NOMO-1 (cell line): Measurements from ENCODE around the gene MARS1.
"Not testable (repeated sequence)": the region's sequence is repeated elsewhere in the genome, so short reads cannot be mapped to it uniquely, and the experiment has no call there.

Experiments used
- DNase-seq, 2 experiments: peaks; one replicate each; lab custom pipeline; 2025; ENCODE audit not compliant: unreplicated experiment in 2 of 2; lab: John Stamatoyannopoulos, UW

The MARS1 gene

DNA sequence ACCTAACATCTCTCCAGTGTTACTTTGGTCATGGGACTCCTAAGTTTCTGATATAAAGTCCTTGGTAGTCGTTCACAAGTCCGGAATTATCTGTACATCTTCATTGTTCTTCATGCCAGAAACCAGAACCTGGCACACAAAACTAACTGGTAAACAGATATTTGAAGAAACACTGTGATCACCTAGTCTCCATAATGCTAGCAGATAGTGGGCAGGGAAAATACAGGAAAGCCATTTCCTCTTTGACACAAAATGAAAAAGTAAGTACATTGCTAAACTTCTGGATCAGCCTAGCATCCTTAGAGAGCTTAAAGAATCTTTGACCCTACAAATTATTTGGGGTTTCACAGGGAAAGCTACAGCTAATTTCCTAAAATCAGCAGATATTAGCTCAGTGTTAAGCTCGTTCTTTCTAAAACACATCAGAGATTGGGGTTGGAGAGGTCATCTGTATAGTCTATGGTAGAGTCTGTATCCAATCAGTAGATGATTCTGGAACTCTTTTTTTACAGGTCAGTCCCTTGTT is 27.6 kb downstream of the MARS1 start:
- DNase-seq = no peak

- DNase-seq = no peak
These were observed 28.2 kb downstream of the MARS1 start for GRCh38 chr12:57515934-57516541.

- DNase-seq = no peak
These were observed 28.8 kb downstream of the MARS1 start for GRCh38 chr12:57516617-57517153.

GRCh38 chr12:57517187-57517586 is 29.3 kb downstream of the MARS1 start:
- DNase-seq = no peak

DNA sequence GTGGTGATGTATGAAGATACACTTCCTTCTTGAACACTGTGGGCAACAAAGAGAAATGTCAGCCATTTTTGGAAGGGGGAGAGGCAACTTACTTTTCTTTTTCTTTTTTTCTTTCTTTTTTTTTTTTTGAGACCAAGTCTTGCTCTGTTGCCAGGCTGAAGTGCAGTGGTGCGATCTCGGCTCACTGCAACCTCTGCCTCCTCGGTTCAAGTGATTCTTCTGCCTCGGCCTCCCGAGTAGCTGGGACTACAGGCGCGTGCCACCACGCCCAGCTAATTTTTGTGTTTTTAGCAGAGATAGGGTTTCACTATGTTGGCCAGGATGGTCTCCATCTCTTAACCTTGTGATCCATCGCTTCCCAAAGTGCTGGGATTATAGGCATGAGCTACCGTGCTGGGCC is 29.9 kb downstream of the MARS1 start:
- DNase-seq = not testable (repeated sequence)

DNA sequence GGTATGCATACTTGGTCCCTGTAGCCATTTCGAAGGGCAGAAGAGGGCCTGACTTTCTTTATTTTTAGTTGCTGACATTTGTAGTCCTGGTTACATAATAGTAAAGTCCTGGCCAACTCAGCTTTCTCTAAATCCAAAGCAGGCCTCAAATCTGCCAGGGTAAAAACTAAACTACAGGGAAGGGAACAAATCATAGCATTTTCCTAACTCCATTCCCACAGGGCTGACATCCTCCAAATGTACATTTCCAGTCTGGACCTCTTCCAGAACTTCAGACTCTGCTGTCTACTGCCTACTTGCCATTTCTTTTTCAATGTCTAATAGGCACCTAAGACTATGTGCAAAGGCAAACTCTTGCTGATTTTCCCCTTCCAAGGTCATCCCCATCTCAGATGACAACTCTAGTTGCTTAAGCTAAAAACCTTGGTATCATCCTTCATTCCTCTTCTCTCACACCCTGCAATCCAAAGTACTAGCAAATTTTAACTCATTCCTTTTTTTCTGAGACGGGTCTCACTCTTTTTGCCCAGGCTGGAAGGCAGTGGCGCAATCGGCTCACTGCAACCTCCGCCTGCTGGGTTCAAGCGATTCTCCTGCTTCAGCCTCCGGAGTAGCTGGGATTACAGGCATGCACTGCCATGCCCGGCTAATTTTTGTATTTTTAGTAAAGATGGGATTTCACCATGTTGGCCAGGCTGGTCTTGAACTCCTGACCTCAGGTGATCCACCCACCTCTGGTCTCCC is 30.5 kb downstream of the MARS1 start:
- no peak for DNase-seq

DNA sequence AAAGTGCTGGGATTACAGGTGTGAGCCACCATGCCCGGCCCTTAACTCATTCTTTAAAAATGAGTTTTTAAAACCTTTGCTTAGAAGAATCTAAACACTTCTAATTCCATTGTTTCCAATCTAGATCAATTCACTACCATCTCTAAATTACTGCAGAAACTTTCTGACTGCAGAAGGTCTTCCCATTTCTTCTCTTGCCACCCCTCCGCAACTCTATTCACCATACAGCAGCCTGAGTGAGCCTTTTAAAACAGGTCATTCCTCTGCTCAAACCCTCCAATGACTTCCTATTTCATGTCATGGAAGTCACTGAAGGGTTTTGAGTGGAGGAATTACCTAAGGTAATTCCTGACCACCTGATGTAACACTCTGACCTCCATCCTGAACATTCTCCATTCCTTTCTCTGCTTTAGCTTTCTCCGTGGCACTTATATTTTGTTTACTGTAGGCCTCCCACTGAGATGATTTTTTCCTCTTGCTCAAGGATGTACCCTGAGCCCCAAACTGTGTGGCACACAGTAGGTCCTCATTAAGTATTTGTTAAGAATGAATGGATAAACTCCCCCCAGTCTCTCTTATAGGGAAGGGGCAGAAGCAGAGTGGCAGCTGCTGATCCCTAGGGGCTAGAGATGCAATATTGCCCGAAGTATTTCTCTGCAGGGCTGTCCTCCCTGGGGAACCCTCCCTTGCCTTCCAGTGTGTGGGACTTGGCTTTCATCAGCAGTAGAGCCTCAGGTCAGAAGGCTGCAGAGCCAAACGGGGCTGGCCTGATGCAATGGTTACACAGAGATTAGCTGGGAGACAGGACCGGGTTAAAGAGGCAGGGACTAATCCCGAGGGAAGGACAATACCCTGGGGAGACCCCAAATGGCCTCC is 31.3 kb downstream of the MARS1 start:
- peak in 1 of 2 experiments; percentile 37 for DNase-seq

DNA sequence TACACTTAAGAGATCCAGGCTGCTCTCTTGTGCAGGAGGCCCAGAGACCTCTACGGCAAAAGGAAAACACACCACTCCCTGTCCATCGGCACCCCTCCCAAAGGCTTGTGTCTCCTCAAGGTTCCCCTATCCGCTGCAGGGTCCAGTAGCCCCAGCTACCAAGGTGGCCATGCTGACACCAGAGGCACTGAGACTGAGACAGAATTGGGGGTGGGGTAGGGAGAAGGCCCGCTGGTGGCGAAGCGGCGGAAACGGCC is 31.9 kb downstream of the MARS1 start:
- peak; percentile 39 to 52 for DNase-seq

GRCh38 chr12:57520053-57520818 is 32.4 kb downstream of the MARS1 start, which contains the start of gene DDIT3:
DDIT3 (minus strand) TSS chr12:57520514; CDS start chr12:57517406, 3,108 bp downstream.
- peak; percentile 97 for DNase-seq

DNA sequence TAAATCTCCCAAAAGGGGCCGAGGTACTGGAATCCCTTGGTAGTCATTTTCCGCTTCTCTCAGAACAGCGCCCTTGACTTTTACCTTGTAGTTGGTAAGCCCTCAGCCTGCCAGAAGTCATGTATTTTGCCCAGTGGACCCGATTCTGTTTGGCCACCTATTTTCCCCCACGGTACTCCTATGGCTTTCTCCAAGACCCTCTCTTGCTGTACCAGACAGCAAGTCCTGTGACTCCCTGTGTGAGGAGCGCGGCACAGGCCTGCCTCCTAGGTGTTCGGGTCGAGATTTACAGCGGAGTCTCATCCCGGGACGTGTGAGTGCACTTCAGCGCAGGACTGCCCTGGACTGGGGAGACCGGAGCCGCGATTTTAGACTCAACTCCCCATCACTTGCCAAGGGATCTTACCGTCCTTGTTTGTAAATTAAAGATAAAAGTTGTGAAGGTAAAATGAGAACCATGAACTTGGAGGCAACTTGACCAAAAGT is 33.7 kb downstream of the MARS1 start:
- no peak for DNase-seq

DNA sequence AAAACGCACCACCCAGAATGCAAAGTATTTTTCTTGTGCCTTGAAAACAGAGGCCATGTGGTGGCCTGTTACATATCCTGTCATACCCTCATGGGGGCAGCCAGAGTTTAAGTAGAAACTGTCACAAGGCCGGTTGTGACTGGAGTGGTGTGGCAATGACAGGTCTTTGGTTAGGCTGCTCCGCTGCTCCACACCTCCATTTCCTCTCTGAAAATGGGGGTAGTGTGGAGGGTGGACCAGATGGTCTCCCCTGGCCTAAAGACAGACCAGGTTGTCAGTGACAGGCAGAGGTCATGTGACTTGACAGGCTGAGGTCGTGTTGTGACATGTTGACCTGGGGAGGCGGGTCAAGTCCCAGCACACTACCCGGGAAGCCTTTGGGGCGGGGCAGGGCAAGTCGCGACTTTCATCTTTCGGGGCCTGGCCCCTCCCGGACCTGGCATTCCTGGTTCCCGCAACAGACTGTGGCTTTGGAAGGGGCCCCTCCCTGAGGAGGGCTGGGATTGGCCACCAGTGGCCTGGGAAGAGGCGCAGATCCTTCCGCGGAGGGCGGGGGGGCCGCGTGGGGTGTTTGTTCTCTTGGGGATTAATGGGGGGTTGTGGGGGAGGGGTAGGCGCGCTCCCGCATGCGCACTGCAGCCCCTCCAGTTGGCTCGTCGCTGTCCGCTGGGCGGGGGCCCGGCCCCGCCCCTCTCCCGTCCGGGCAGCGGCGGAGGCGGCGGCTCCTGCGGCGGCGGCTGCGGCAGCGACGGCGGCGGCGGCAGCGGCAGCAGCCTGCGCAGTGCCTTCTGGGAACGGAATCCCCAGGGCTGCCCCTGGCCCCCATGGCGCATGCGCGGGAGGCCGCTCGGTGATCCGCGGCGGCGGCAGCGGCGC is 34.4 kb downstream of the MARS1 start, which contains the start of gene MBD6:
Gene MBD6 (plus strand): TSS at position 814 of the 876 bp plus-strand sequence. CDS start 1,480 bp downstream, outside the sequence.
- peak; percentile 90 to 92 for DNase-seq

DNA sequence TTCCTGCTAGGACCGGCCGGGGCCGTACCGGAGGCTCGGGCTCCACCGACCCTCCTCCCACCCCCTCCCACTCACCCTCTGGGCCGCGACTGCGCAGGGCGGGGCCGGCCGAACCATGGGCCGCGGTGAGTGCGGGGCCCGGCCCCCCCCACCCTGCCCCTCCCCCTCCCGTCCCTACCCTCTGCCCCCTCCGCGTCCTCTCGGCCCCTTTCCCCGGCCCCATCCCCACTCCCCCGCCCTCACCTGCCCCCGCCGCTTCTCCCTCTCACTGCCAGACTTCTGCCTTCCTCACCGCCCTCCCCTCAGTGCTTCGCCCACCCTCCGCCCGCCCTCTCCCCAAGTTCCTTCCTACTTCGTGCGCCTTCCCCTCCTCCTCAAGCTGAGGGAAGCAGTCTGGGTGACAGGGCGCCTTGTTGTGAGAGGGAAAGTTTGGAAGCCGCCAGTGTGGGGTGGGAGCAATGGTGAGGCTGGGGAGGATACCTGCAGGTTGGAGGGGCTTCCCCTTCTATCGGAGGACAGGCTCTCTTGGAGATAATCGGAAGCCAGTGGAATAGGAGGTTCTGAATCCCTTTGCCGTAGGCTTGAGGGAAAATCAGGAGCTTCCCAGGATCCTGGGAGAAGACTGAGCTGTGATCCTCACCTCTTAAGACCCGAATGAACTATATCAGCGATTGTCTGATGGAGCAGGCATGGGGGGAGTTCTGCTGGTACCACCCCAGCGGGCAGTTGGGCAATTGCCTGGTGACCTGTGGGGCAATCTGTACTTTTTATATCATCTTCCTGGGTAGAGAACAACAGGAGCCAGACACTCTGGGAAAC is 35.2 kb downstream of the MARS1 start:
- DNase-seq = peak; percentile 65 to 82

GRCh38 chr12:57523706-57524614 is 36.1 kb downstream of the MARS1 start:
- no peak for DNase-seq

- no peak for DNase-seq
These were observed 37.1 kb downstream of the MARS1 start for GRCh38 chr12:57524814-57525614.

- DNase-seq = no peak
These were observed 37.9 kb downstream of the MARS1 start for GRCh38 chr12:57525615-57526383.
